Skin of body (tissue), 2 donors: Measurements from ENCODE around the gene PRKD2. TPM values are rescaled to one million over a fixed set of nuclear protein-coding genes. Genes with fewer than 3 reads are reported as not detected.

Experiments
- DNase-seq: peaks from one replicate; lab custom pipeline; 2025; lab: John Stamatoyannopoulos, UW
- total RNA-seq: library from RNA; depleted of rRNA; stranded (reverse); fragments of >200 nt; gene quantifications from one replicate; pipeline ENCODE4 v1.2.3, GENCODE V29; 2014

Gene PRKD2
- total RNA-seq, 1 donor from 2014 or later = 26.2 TPM

- DNase-seq = no peak
Measured at GRCh38 chr19:46742926-46743480, 26.1 kb upstream of the PRKD2 start.

GRCh38 chr19:46741447-46741846, 24.5 kb upstream of the PRKD2 start:
- no peak for DNase-seq

- DNase-seq = no peak
Measured at GRCh38 chr19:46739290-46739771, 22.4 kb upstream of the PRKD2 start.

GRCh38 chr19:46737761-46738171, 20.9 kb upstream of the PRKD2 start:
- no peak for DNase-seq

GRCh38 chr19:46737298-46737654, 20.4 kb upstream of the PRKD2 start:
- DNase-seq = no peak

- no peak for DNase-seq
Measured at GRCh38 chr19:46736531-46737297, 19.8 kb upstream of the PRKD2 start.

- no peak for DNase-seq
Measured at GRCh38 chr19:46733690-46734292, 16.9 kb upstream of the PRKD2 start.

- DNase-seq = no peak
Measured at GRCh38 chr19:46732966-46733689, 16.2 kb upstream of the PRKD2 start.

GRCh38 chr19:46732172-46732938, 15.4 kb upstream of the PRKD2 start:
- no peak for DNase-seq

- no peak for DNase-seq
Measured at GRCh38 chr19:46731584-46731983, 14.7 kb upstream of the PRKD2 start.

GRCh38 chr19:46731007-46731501, 14.1 kb upstream of the PRKD2 start:
- no peak for DNase-seq

- no peak for DNase-seq
Measured at GRCh38 chr19:46730595-46730994, 13.7 kb upstream of the PRKD2 start.

GRCh38 chr19:46730187-46730586, 13.3 kb upstream of the PRKD2 start:
- DNase-seq = no peak

GRCh38 chr19:46729696-46730095, 12.8 kb upstream of the PRKD2 start:
- DNase-seq = no peak

- DNase-seq = peak; percentile 16
Measured at GRCh38 chr19:46728693-46729339, 11.9 kb upstream of the PRKD2 start.

GRCh38 chr19:46728208-46728607, 11.3 kb upstream of the PRKD2 start:
- DNase-seq = no peak

GRCh38 chr19:46727757-46728156, 10.8 kb upstream of the PRKD2 start:
- no peak for DNase-seq

- no peak for DNase-seq
Measured at GRCh38 chr19:46726971-46727501, 10.1 kb upstream of the PRKD2 start.

- no peak for DNase-seq
Measured at GRCh38 chr19:46726551-46726950, 9.6 kb upstream of the PRKD2 start.

GRCh38 chr19:46725859-46726393, 9.0 kb upstream of the PRKD2 start:
- DNase-seq = no peak
